T-cell (primary cell): ENCODE data around the gene RPL27. TPM values are rescaled to one million over a fixed set of nuclear protein-coding genes. Genes with fewer than 3 reads are reported as not detected.

Source experiments
- ATAC-seq, 4 experiments: fragments of 200-7000 bp in 3 of 4; fragments of 150-1000 bp in 1 of 4; cut with Tn5 transposase; replicated peaks in 1 of 4; 1 replicate in 3 of 4; 2 replicates in 1 of 4; pipeline ENCODE4 v1.10.0; 2021; ENCODE audit warnings: moderate library complexity in 3 of 4, mild to moderate bottlenecking in 2 of 4, moderate number of reproducible peaks in 1 of 4
- CTCF ChIA-PET, 2 donors: fragments of 300-600 bp; sonication (Branson Sonifier 250); formaldehyde crosslinking; loops; one replicate each; lab custom pipeline; 2022; ENCODE audit warnings: antibody characterized with exemption in 2 of 2; lab: Charles Lee
- POLR2A ChIA-PET, 2 donors: fragments of 300-600 bp; sonication (Branson Sonifier 250); formaldehyde crosslinking; loops; one replicate each; lab custom pipeline; 2022; ENCODE audit warnings: antibody characterized with exemption in 2 of 2; lab: Charles Lee
- DNase-seq, 35 experiments: peaks; one replicate each; pipeline versions ENCODE4 v3.0.0 to v3.0.0-alpha.2; 2013 to 2023
- H3K27ac ChIP-seq: one replicate; pipeline ENCODE4 v1.5.1; 2013; ENCODE audit warnings: low read length
- H3K27me3 ChIP-seq, 2 experiments: replicated peaks in 1 of 2; 1 replicate in 1 of 2; 2 replicates in 1 of 2; pipeline versions ENCODE4 v1.6.1 to v1.7.0; 2013; ENCODE audit warnings: low read length in 1 of 2, mixed read lengths in 1 of 2; ENCODE audit not compliant: control insufficient read depth in 2 of 2, insufficient read depth in 2 of 2; ENCODE audit errors: extremely low read depth in 1 of 2
- H3K36me3 ChIP-seq, 2 donors: 1 replicate in 1 of 2; 2 replicates in 1 of 2; pipeline versions ENCODE4 v1.6.1 to v1.7.0; 2013; ENCODE audit warnings: low read length in 1 of 2; ENCODE audit not compliant: control insufficient read depth in 2 of 2, insufficient read depth in 1 of 2; ENCODE audit errors: extremely low read depth in 1 of 2
- H3K4me1 ChIP-seq, 2 experiments: 1 replicate in 1 of 2; 2 replicates in 1 of 2; pipeline versions ENCODE4 v1.6.1 to v1.7.0; 2013; ENCODE audit warnings: low read length in 2 of 2, mixed read lengths in 1 of 2; ENCODE audit not compliant: insufficient read depth in 2 of 2, control insufficient read depth in 1 of 2; ENCODE audit errors: extremely low read depth in 1 of 2
- H3K4me3 ChIP-seq, 2 donors: 1 replicate in 1 of 2; 2 replicates in 1 of 2; pipeline versions ENCODE4 v1.5.1 to v1.7.0; 2013; ENCODE audit warnings: mild to moderate bottlenecking in 2 of 2, low read length in 1 of 2, moderate library complexity in 1 of 2; ENCODE audit not compliant: control insufficient read depth in 1 of 2; ENCODE audit errors: extremely low read depth in 1 of 2
- H3K9me3 ChIP-seq: 2 replicates; pipeline ENCODE4 v1.7.0; 2013
- H3K27ac Mint-ChIP-seq, 2 donors: one replicate each; pipeline ENCODE4 v1.8.0; 2020 to 2021; ENCODE audit warnings: mild to moderate bottlenecking in 2 of 2, mixed read lengths in 2 of 2
- H3K27me3 Mint-ChIP-seq, 2 donors: one replicate each; pipeline ENCODE4 v1.8.0; 2021 to 2022; ENCODE audit warnings: mixed read lengths in 2 of 2
- H3K36me3 Mint-ChIP-seq: one replicate; pipeline ENCODE4 v1.8.0; 2021; ENCODE audit warnings: mixed read lengths
- H3K4me1 Mint-ChIP-seq, 3 donors: one replicate each; pipeline ENCODE4 v1.8.0; 2020 to 2022; ENCODE audit warnings: mixed read lengths in 3 of 3, mild to moderate bottlenecking in 1 of 3
- H3K4me3 Mint-ChIP-seq, 3 donors: one replicate each; pipeline ENCODE4 v1.8.0; 2020 to 2022; ENCODE audit warnings: mild to moderate bottlenecking in 3 of 3, mixed read lengths in 3 of 3, moderate library complexity in 3 of 3
- H3K9me3 Mint-ChIP-seq, 3 donors: one replicate each; pipeline ENCODE4 v1.8.0; 2020 to 2022; ENCODE audit warnings: mixed read lengths in 3 of 3
- WGBS: methylation state at CpG from one replicate; pipeline ENCODE4 v1.1.5; 2013; ENCODE audit warnings: missing lambda C conversion rate; ENCODE audit not compliant: insufficient coverage; 5-methylcytosine and 5-hydroxymethylcytosine counted together
- total RNA-seq, 35 experiments: library from RNA in 6 of 35; stranded (reverse) in 6 of 35; fragments of 120-200 nt in 1 of 35; gene quantifications; one replicate each; pipeline versions ENCODE4 v1.2.1 to v1.2.4 and lab custom pipeline; 2013 to 2026

The RPL27 gene
- total RNA-seq, result 1,000 to 10,000 TPM; 1,254 to 1,790 (median 1,710) TPM
- total RNA-seq (2013), result 2,508 TPM
- 503 to 835 (median 651) reads per million in 29 experiments for total RNA-seq (lab: John Stamatoyannopoulos, UW)

- Mint-ChIP-seq H3K27me3 (no peaks in the 10 kb centered on the region), H3K36me3 (peaks cover 25% of the 10 kb centered on the region), H3K4me3 (peak within 1 kb of the TSS; percentile 90 to 97 (median 92)), H3K4me1 (peaks cover 24 to 30% (median 26%) of the 10 kb centered on the region in 3 donors), H3K27ac (peak within 1 kb of the TSS; percentile 88 to 98), H3K9me3 (no peaks in the 10 kb centered on the region)
- H3K4me3 ChIP-seq, result peak within 1 kb of the TSS; percentile 72 to 80
- peaks cover 10 to 38% of the 10 kb centered on the region in 2 donors for H3K36me3 ChIP-seq
- under 1% methylated on average over 43 of the region's 49 CpGs for WGBS
- H3K27me3 ChIP-seq, result no peaks in the 10 kb centered on the region
- peaks cover 3 to 27% of the 10 kb centered on the region in 2 experiments for H3K4me1 ChIP-seq
- DNase-seq (peak; percentile 94 to 100 (median 98)), ATAC-seq (peak; percentile 94 to 97 (median 95))
- ChIA-PET POLR2A (interaction anchor here in 1 of 2 donors (0.6 to 2.7 kb wide), 13 partner anchors 9 to 487 kb away, joined by 3 to 14 read pairs (median 4); partner anchors contain the start of genes BRCA1, IFI35, NBR1 and RND2), CTCF (interaction anchor here (0.5 to 2.9 kb wide), 20 partner anchors 8 to 486 kb away, joined by 3 to 18 read pairs (median 6); partner anchors contain the start of genes AARSD1 (in 1 of the 2), BECN1 (in 1 of the 2), DHX8 (in 1 of the 2) and IFI35 (in 1 of the 2))
- H3K27ac ChIP-seq, result peak within 1 kb of the TSS; percentile 94
- no peaks in the 10 kb centered on the region for H3K9me3 ChIP-seq
These were observed at the start of gene RPL27 for GRCh38 chr17:42997984-42998938. RPL27 (plus strand) TSS chr17:42998419; CDS start chr17:42998751, 332 bp downstream.

- ATAC-seq, result no peak
- WGBS, result 100% methylated on average over 2 of the region's 13 CpGs
- Histone ChIP-seq H3K9me3 (no peaks in the 10 kb centered on the region), H3K36me3 (peaks cover 9 to 48% of the 10 kb centered on the region in 2 donors), H3K4me1 (no peaks in the 10 kb centered on the region), H3K27ac (no peak overlapping the region), H3K27me3 (no peaks in the 10 kb centered on the region), H3K4me3 (no peak overlapping the region)
- Mint-ChIP-seq H3K4me3 (no peak overlapping the region), H3K27me3 (no peaks in the 10 kb centered on the region), H3K27ac (no peak overlapping the region), H3K9me3 (no peaks in the 10 kb centered on the region), H3K4me1 (no peaks in the 10 kb centered on the region), H3K36me3 (peaks cover 47% of the 10 kb centered on the region)
- POLR2A ChIA-PET, result no interaction called here
- CTCF ChIA-PET, result no interaction called here
- DNase-seq, result no peak
These were observed 48.0 kb upstream of the RPL27 start for GRCh38 chr17:42950044-42950783.

- Histone ChIP-seq H3K4me3 (no peak overlapping the region), H3K9me3 (no peaks in the 10 kb centered on the region), H3K27ac (no peak overlapping the region), H3K36me3 (peaks cover 20 to 67% of the 10 kb centered on the region in 2 donors), H3K27me3 (no peaks in the 10 kb centered on the region), H3K4me1 (no peaks in the 10 kb centered on the region)
- no peaks in the 10 kb centered on the region for H3K27me3 Mint-ChIP-seq
- ChIA-PET POLR2A (no interaction called here), CTCF (no interaction called here)
- DNase-seq, result no peak
- peaks cover 62% of the 10 kb centered on the region for H3K36me3 Mint-ChIP-seq
- no CpG with 5 or more reads among the region's 1 CpG for WGBS
- H3K27ac Mint-ChIP-seq, result no peak overlapping the region
- no peaks in the 10 kb centered on the region for H3K9me3 Mint-ChIP-seq
- H3K4me1 Mint-ChIP-seq, result peaks cover 0 to 5% (median 0%) of the 10 kb centered on the region in 3 donors
- no peak overlapping the region for H3K4me3 Mint-ChIP-seq
- ATAC-seq, result no peak
These were observed 44.5 kb upstream of the RPL27 start for GRCh38 chr17:42953669-42954068.

- H3K27me3 ChIP-seq, result peaks cover 0 to 2% of the 10 kb centered on the region in 2 experiments
- peaks cover 14 to 19% (median 16%) of the 10 kb centered on the region in 3 donors for H3K4me1 Mint-ChIP-seq
- ChIA-PET POLR2A (interaction anchor here (0.6 to 0.7 kb wide), 2 partner anchors 48 to 132 kb away, joined by 3 read pairs; no protein-coding TSS in a partner anchor), CTCF (interaction anchor here (0.6 to 1.8 kb wide), 3 partner anchors 34 to 232 kb away, joined by 3 to 11 read pairs (median 7); partner anchors contain the start of gene RPL27 (in 1 of the 2))
- H3K9me3 Mint-ChIP-seq, result no peaks in the 10 kb centered on the region
- H3K27ac ChIP-seq, result peak within 1 kb of the TSS; percentile 73
- DNase-seq (peak; percentile 70 to 95 (median 87)), ATAC-seq (peak; percentile 98 to 99 (median 99))
- peak within 1 kb of the TSS; percentile 86 to 98 for H3K4me3 ChIP-seq
- 0% methylated on average over 24 of the region's 43 CpGs for WGBS
- peak within 1 kb of the TSS; percentile 88 to 93 for H3K27ac Mint-ChIP-seq
- H3K4me1 ChIP-seq, result peaks cover 6 to 22% of the 10 kb centered on the region in 2 experiments
- H3K9me3 ChIP-seq, result no peaks in the 10 kb centered on the region
- H3K36me3 Mint-ChIP-seq, result peaks cover 19% of the 10 kb centered on the region
- H3K27me3 Mint-ChIP-seq, result no peaks in the 10 kb centered on the region
- peak within 1 kb of the TSS; percentile 86 to 91 (median 90) for H3K4me3 Mint-ChIP-seq
- peaks cover 0 to 29% of the 10 kb centered on the region in 2 donors for H3K36me3 ChIP-seq
These were observed 33.9 kb upstream of the RPL27 start, which contains the start of gene AARSD1 for GRCh38 chr17:42964161-42964932. AARSD1 (minus strand) TSS chr17:42964454; CDS start chr17:42964440, 14 bp downstream.

- CTCF ChIA-PET, result no interaction called here
- Histone ChIP-seq H3K27ac (no peak overlapping the region), H3K9me3 (no peaks in the 10 kb centered on the region), H3K27me3 (peaks cover 0 to 2% of the 10 kb centered on the region in 2 experiments), H3K4me3 (no peak overlapping the region), H3K36me3 (no peaks in the 10 kb centered on the region), H3K4me1 (peaks cover 6 to 18% of the 10 kb centered on the region in 2 experiments)
- WGBS, result no CpG with 5 or more reads among the region's 1 CpG
- no peak for DNase-seq
- Mint-ChIP-seq H3K4me1 (peaks cover 12 to 16% (median 13%) of the 10 kb centered on the region in 3 donors), H3K27ac (no peak overlapping the region), H3K36me3 (no peaks in the 10 kb centered on the region), H3K9me3 (no peaks in the 10 kb centered on the region), H3K27me3 (no peaks in the 10 kb centered on the region), H3K4me3 (no peak overlapping the region)
- no peak for ATAC-seq
- POLR2A ChIA-PET, result no interaction called here
These were observed 30.3 kb upstream of the RPL27 start for GRCh38 chr17:42967925-42968324.
